Heart left ventricle (tissue), 13 donors: ENCODE measurements around the gene TSNAX.

Experiments used
- CTCF ChIP-seq, 12 donors: fragments of 200-600 bp; sonication (generic) in 4 of 12; IDR thresholded peaks; one replicate each; pipeline versions ENCODE4 v1.5.0 to v1.8.0; 2018 to 2022; ENCODE audit warnings: antibody characterized with exemption in 12 of 12, mild to moderate bottlenecking in 5 of 12
- POLR2A ChIP-seq, 2 donors: fragments of 450-650 bp; IDR thresholded peaks; one replicate each; pipeline ENCODE4 v1.6.1; 2017; ENCODE audit warnings: antibody characterized with exemption in 2 of 2, mild to moderate bottlenecking in 2 of 2, moderate library complexity in 2 of 2
- donor health status: ischemic (EF 13 %, LVEDD 7.1; RV severe dilation, severe dysfunction).
- donor health status: DM: no; HTN: yes; CAD: no.
- donor health status: DM: no; HTN: no; CAD: no.
- donor health status: ischemic (EF 25% LVEDD 6.9; RV normal size, moderate dysfunction).
- donor health status: ischemic (EF 25% LVEDD 5.7; RV mildly dilated, moderate dysfunction).
- donor health status: ischemic (EF 35%, LVEDD 5.7; RV mildly dilated, moderate dysfunction).
- donor health status: nonischemic (EF 11% LVEDD 7.7; RV severe dilation, severe dysfunction).
- donor health status: DM: yes; HTN: yes; CAD: no.
- donor health status: PGD.
- donor health status: ischemic (EF 29% LVEDD 5.4; RV normal size, mild dysfunction).
- donor health status: nonischemic (EF 23%, LVEDD 6.1; RV moderate dilation, normal function).

- no peak for TF ChIP-seq CTCF (IDR thresholded peaks at IDR 0.05)
- TF ChIP-seq POLR2A (IDR thresholded peaks at IDR 0.05) = no peak
These were observed 48.5 kb upstream of the TSNAX start for GRCh38 chr1:231480008-231480407.
